ENCODE measurements around the gene TCAIM. TPM values are rescaled to one million over a fixed set of nuclear protein-coding genes. Genes with fewer than 3 reads are reported as not detected.

TCAIM gene
- total and polyA plus RNA-seq, 2 donors (not counting 3 experiments of a cell fraction or from before 2014, with no cell fraction given): 9.2 to 18.2 TPM

GRCh38 chr3:44309500-44309899 is 29.1 kb upstream of the TCAIM start:
- H3K4me2 ChIP-seq (ENCODE audit: insufficient read depth, low read length): no peak overlapping the region
- ChIA-PET CTCF (interaction anchor here (1.1 kb wide), 1 partner anchor 14 kb away, joined by 4 read pairs; no protein-coding TSS in a partner anchor), POLR2A (no interaction called here)
- no peak overlapping the region for H3K4me3 ChIP-seq (replicated peaks in 1 of 3; ENCODE audit: insufficient read depth in 1 of 3, low read depth in 1 of 3, low read length in 3 of 3)
- peaks cover 0 to 1% of the 10 kb centered on the region in 2 experiments for H3K27me3 ChIP-seq (ENCODE audit: control insufficient read depth in 2 of 2, insufficient read depth in 2 of 2, low read length in 2 of 2)
- no peak overlapping the region for H3K9ac ChIP-seq (replicated peaks; ENCODE audit: extremely low read depth, insufficient read depth, low read length)
- no peaks in the 10 kb centered on the region for H3K9me3 ChIP-seq (replicated peaks; ENCODE audit: control insufficient read depth, insufficient read depth, low read length)
- dilution Hi-C loops (cut with MboI; ENCODE audit: extremely low pct_ligation_motif_present, low sequenced_read_pairs) (no loop called here), intact Hi-C loops (cut with micrococcal nuclease) (no loop called here)
- H3K4me1 ChIP-seq (ENCODE audit: control insufficient read depth, extremely low read depth, insufficient read depth, low read length): no peaks in the 10 kb centered on the region
- no peaks in the 10 kb centered on the region for H3K36me3 ChIP-seq (ENCODE audit: control insufficient read depth in 2 of 2, extremely low read depth in 1 of 2, insufficient read depth in 2 of 2, low read length in 2 of 2)
- no peaks in the 10 kb centered on the region for H4K20me1 ChIP-seq (replicated peaks; ENCODE audit: control insufficient read depth, extremely low read depth, insufficient read depth, low read length)
- DNase-seq (ENCODE audit: low read depth, low spot score) (no peak), FAIRE-seq (no peak)
- TF ChIP-seq FOS (IDR thresholded peaks at IDR 0.05; ENCODE audit: borderline replicate concordance, insufficient read depth, low read length): no peak
- TF ChIP-seq POLR2A (IDR thresholded peaks at IDR 0.05; ENCODE audit: low read depth, low read length): no peak
- BruUV-seq (replicated peaks): no TSS peak
- no peaks in the 10 kb centered on the region for H3K79me2 ChIP-seq (ENCODE audit: control insufficient read depth, insufficient read depth, low read length)
- no peak overlapping the region for H2AFZ ChIP-seq (ENCODE audit: low read depth, low read length)
- no peaks in the 10 kb centered on the region for H3K9me1 ChIP-seq (replicated peaks; ENCODE audit: control insufficient read depth, extremely low read depth, insufficient read depth, low read length)
- no peak overlapping the region for H3K27ac ChIP-seq (ENCODE audit: insufficient read depth, low read depth, low read length)

DNA sequence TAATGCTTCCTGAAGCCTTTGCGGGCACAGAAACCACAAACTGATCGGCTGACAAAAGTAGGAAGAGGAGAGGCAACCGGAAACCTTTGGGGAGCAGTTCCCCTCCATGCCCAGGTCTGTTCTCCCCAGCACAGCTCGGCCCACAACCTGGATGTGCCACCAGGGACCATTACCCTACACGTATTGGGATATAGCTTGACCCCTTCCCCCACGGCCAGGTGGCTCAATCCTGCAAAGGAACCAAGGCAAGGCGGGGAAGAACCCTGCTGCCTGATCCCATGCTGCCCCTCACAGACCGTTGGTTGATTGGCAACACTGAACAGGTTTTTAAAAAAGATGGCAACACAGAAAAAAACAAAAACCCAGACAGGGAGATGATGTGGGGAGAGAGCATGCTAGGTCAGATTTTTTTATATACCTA is 19.7 kb upstream of the TCAIM start:
- intact Hi-C loops (cut with micrococcal nuclease): no loop called here
- no peaks in the 10 kb centered on the region for H3K36me3 ChIP-seq (ENCODE audit: control insufficient read depth in 2 of 2, extremely low read depth in 1 of 2, insufficient read depth in 2 of 2, low read length in 2 of 2)
- ChIA-PET CTCF (no interaction called here), POLR2A (no interaction called here)
- H3K27me3 ChIP-seq (ENCODE audit: control insufficient read depth in 2 of 2, insufficient read depth in 2 of 2, low read length in 2 of 2): peaks cover 0 to 1% of the 10 kb centered on the region in 2 experiments
- H3K9ac ChIP-seq (replicated peaks; ENCODE audit: extremely low read depth, insufficient read depth, low read length): no peak overlapping the region
- H3K4me3 ChIP-seq (replicated peaks in 1 of 3; ENCODE audit: insufficient read depth in 1 of 3, low read depth in 1 of 3, low read length in 3 of 3): no peak overlapping the region
- DNase-seq (ENCODE audit: low read depth, low spot score): no peak
- H3K9me3 ChIP-seq (replicated peaks; ENCODE audit: control insufficient read depth, insufficient read depth, low read length): no peaks in the 10 kb centered on the region
- H2AFZ ChIP-seq (ENCODE audit: low read depth, low read length): no peak overlapping the region
- no peaks in the 10 kb centered on the region for H3K79me2 ChIP-seq (ENCODE audit: control insufficient read depth, insufficient read depth, low read length)
- no peak overlapping the region for H3K4me2 ChIP-seq (ENCODE audit: insufficient read depth, low read length)
- no peaks in the 10 kb centered on the region for H3K4me1 ChIP-seq (ENCODE audit: control insufficient read depth, extremely low read depth, insufficient read depth, low read length)
- BruUV-seq (replicated peaks): no TSS peak
- dilution Hi-C loops (cut with MboI; ENCODE audit: extremely low pct_ligation_motif_present, low sequenced_read_pairs): no loop called here
- H4K20me1 ChIP-seq (replicated peaks; ENCODE audit: control insufficient read depth, extremely low read depth, insufficient read depth, low read length): no peaks in the 10 kb centered on the region
- FAIRE-seq: no peak
- no peaks in the 10 kb centered on the region for H3K9me1 ChIP-seq (replicated peaks; ENCODE audit: control insufficient read depth, extremely low read depth, insufficient read depth, low read length)
- TF ChIP-seq, protein P1, sequence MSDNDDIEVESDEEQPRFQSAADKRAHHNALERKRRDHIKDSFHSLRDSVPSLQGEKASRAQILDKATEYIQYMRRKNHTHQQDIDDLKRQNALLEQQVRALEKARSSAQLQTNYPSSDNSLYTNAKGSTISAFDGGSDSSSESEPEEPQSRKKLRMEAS (IDR thresholded peaks at IDR 0.05; ENCODE audit: insufficient read depth, insufficient read length): no peak
- TF ChIP-seq, protein P2, sequence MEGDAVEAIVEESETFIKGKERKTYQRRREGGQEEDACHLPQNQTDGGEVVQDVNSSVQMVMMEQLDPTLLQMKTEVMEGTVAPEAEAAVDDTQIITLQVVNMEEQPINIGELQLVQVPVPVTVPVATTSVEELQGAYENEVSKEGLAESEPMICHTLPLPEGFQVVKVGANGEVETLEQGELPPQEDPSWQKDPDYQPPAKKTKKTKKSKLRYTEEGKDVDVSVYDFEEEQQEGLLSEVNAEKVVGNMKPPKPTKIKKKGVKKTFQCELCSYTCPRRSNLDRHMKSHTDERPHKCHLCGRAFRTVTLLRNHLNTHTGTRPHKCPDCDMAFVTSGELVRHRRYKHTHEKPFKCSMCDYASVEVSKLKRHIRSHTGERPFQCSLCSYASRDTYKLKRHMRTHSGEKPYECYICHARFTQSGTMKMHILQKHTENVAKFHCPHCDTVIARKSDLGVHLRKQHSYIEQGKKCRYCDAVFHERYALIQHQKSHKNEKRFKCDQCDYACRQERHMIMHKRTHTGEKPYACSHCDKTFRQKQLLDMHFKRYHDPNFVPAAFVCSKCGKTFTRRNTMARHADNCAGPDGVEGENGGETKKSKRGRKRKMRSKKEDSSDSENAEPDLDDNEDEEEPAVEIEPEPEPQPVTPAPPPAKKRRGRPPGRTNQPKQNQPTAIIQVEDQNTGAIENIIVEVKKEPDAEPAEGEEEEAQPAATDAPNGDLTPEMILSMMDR (IDR thresholded peaks at IDR 0.05; ENCODE audit: extremely low read depth in 1 of 2, insufficient read depth in 1 of 2, low read depth in 1 of 2, low read length in 2 of 2): no peak
- TF ChIP-seq FOS (IDR thresholded peaks at IDR 0.05; ENCODE audit: borderline replicate concordance, insufficient read depth, low read length) (no peak), JUN (IDR thresholded peaks at IDR 0.05; ENCODE audit: borderline replicate concordance, insufficient read depth, insufficient read length, low read depth) (no peak), GATA2 (IDR thresholded peaks at IDR 0.05; ENCODE audit: insufficient read depth, insufficient read length, low read depth, low read length) (no peak), EZH2 (IDR thresholded peaks at IDR 0.05; ENCODE audit: borderline replicate concordance, low read depth, low read length, severe bottlenecking) (no peak), POLR2AphosphoS5 (IDR thresholded peaks at IDR 0.05; ENCODE audit: insufficient read depth, low read depth, low read length) (no peak), MYC (IDR thresholded peaks at IDR 0.05; ENCODE audit: low read depth, low read length) (no peak), POLR2A (IDR thresholded peaks at IDR 0.05; ENCODE audit: low read depth, low read length) (no peak)
- H3K27ac ChIP-seq (ENCODE audit: insufficient read depth, low read depth, low read length): no peak overlapping the region
